ENCODE data around the gene NDUFAF7. TPM values are rescaled to one million over a fixed set of nuclear protein-coding genes. Genes with fewer than 3 reads are reported as not detected.

The NDUFAF7 gene
- total and polyA plus RNA-seq, 2 of the 13 experiments (the other 11 are each of a cell fraction or from before 2014, with no cell fraction given), result 27.0 to 40.8 TPM

DNA sequence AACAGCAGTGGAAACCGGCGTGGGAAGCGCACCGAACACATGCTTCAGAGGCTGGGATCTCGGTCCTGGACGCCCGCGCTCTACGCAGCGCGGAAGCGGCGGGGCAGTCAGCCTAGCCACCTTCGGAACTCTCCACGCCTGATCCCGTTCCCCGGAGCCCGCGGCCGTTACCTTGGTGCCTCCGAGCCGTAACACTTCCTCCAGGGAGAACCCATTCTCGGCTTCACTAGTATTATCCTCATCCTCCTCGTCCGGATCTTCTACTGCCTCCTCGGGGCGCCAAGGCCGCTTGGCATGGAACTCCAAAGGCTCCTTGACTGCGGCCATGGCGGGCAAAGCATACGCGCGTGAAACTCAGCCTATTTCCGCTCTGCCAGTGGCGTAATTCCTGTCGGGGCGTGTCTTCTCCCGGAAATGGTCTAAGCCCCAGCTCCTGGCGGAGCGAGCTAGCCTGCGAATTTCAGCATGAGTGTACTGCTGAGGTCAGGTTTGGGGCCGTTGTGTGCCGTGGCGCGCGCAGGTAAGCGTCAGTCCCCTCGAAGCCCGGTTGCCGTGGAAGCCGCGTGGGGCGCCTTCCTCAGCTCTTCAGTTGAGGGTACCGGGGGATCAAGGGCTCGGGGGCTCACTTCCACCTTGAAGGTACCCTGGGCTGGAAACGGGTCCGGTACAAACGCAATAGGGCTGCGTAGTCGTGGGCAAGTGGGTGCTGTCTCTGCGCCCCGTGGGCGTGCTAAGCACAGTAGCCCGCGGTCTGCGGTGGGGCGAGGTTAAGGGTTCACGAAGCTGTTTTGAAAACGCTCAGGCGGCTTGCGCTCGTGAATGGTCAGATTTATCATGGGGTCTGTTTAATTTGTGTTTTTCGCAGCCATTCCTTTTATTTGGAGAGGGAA, at the start of gene NDUFAF7, which contains the start of gene CEBPZ (continued):
- peak; percentile 74 for TF ChIP-seq ZNF329 (CRISPR knock-in tag; IDR thresholded peaks at IDR 0.05; ENCODE audit: low read depth)
- TF ChIP-seq, protein P1, sequence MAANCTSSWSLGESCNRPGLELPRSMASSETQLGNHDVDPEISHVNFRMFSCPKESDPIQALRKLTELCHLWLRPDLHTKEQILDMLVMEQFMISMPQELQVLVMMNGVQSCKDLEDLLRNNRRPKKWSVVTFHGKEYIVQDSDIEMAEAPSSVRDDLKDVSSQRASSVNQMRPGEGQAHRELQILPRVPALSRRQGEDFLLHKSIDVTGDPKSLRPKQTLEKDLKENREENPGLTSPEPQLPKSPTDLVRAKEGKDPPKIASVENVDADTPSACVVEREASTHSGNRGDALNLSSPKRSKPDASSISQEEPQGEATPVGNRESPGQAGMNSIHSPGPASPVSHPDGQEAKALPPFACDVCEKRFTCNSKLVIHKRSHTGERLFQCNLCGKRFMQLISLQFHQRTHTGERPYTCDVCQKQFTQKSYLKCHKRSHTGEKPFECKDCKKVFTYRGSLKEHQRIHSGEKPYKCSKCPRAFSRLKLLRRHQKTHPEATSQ (CRISPR knock-in tag; IDR thresholded peaks at IDR 0.05; ENCODE audit: borderline replicate concordance), result peak; percentile 69; the same call in 1 of the 2 replicates
- peak; percentile 77; the same call in 1 of the 2 replicates for TF ChIP-seq RELA (CRISPR knock-in tag; IDR thresholded peaks at IDR 0.05)
- TF ChIP-seq MTF2 (CRISPR knock-in tag; IDR thresholded peaks at IDR 0.05; ENCODE audit: borderline replicate concordance), result no peak
- no peak for TF ChIP-seq SP1 (IDR thresholded peaks at IDR 0.05)
- peak; percentile 83 for TF ChIP-seq SP1 (CRISPR knock-in tag; IDR thresholded peaks at IDR 0.05)
- no peak for TF ChIP-seq SRSF9 (IDR thresholded peaks at IDR 0.05; ENCODE audit: borderline replicate concordance, insufficient read depth, low read depth, low read length, poor library complexity, severe bottlenecking)
- TF ChIP-seq REL (CRISPR knock-in tag; conservative IDR thresholded peaks at IDR 0.05), result 0 out of 2 replicates have a peak, but pooled peaks have one; percentile 33
- TF ChIP-seq, protein P2, sequence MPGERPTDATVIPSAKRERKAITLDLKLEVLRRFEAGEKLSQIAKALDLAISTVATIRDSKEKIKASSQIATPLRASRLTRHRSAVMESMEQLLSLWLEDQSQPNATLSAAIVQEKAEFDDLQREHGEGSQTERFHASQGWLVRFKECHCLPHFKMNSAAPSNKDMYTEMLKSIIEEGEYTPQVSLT (CRISPR knock-in tag; IDR thresholded peaks at IDR 0.05; ENCODE audit: borderline replicate concordance, low read depth), result no peak
- peak; percentile 92 for TF ChIP-seq THAP11 (CRISPR knock-in tag; IDR thresholded peaks at IDR 0.05)
- TF ChIP-seq, protein P3, sequence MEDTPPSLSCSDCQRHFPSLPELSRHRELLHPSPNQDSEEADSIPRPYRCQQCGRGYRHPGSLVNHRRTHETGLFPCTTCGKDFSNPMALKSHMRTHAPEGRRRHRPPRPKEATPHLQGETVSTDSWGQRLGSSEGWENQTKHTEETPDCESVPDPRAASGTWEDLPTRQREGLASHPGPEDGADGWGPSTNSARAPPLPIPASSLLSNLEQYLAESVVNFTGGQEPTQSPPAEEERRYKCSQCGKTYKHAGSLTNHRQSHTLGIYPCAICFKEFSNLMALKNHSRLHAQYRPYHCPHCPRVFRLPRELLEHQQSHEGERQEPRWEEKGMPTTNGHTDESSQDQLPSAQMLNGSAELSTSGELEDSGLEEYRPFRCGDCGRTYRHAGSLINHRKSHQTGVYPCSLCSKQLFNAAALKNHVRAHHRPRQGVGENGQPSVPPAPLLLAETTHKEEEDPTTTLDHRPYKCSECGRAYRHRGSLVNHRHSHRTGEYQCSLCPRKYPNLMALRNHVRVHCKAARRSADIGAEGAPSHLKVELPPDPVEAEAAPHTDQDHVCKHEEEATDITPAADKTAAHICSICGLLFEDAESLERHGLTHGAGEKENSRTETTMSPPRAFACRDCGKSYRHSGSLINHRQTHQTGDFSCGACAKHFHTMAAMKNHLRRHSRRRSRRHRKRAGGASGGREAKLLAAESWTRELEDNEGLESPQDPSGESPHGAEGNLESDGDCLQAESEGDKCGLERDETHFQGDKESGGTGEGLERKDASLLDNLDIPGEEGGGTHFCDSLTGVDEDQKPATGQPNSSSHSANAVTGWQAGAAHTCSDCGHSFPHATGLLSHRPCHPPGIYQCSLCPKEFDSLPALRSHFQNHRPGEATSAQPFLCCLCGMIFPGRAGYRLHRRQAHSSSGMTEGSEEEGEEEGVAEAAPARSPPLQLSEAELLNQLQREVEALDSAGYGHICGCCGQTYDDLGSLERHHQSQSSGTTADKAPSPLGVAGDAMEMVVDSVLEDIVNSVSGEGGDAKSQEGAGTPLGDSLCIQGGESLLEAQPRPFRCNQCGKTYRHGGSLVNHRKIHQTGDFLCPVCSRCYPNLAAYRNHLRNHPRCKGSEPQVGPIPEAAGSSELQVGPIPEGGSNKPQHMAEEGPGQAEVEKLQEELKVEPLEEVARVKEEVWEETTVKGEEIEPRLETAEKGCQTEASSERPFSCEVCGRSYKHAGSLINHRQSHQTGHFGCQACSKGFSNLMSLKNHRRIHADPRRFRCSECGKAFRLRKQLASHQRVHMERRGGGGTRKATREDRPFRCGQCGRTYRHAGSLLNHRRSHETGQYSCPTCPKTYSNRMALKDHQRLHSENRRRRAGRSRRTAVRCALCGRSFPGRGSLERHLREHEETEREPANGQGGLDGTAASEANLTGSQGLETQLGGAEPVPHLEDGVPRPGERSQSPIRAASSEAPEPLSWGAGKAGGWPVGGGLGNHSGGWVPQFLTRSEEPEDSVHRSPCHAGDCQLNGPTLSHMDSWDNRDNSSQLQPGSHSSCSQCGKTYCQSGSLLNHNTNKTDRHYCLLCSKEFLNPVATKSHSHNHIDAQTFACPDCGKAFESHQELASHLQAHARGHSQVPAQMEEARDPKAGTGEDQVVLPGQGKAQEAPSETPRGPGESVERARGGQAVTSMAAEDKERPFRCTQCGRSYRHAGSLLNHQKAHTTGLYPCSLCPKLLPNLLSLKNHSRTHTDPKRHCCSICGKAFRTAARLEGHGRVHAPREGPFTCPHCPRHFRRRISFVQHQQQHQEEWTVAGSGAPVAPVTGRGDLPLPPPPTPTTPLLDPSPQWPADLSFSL (CRISPR knock-in tag; IDR thresholded peaks at IDR 0.05), result peak; percentile 51
- no peak for TF ChIP-seq TRIM24 (CRISPR knock-in tag; IDR thresholded peaks at IDR 0.05)
- TF ChIP-seq MIER2 (CRISPR knock-in tag; IDR thresholded peaks at IDR 0.05), result peak; percentile 47; the same call in 1 of the 2 replicates
- TF ChIP-seq ZNF337 (CRISPR knock-in tag; IDR thresholded peaks at IDR 0.05; ENCODE audit: borderline replicate concordance, low read depth), result peak; percentile 94; the same call in 1 of the 2 replicates
- TF ChIP-seq NR1H2 (CRISPR knock-in tag; IDR thresholded peaks at IDR 0.05; ENCODE audit: borderline replicate concordance, low read depth), result 0 out of 2 replicates have a peak, but pooled peaks have one; percentile 72
- peak; percentile 81 for TF ChIP-seq IRF2 (CRISPR knock-in tag; IDR thresholded peaks at IDR 0.05)
- peak; percentile 88 for TF ChIP-seq ZNF317 (CRISPR knock-in tag; IDR thresholded peaks at IDR 0.05)
- no peak for TF ChIP-seq ZNF30 (CRISPR knock-in tag; IDR thresholded peaks at IDR 0.05)
- TF ChIP-seq XRCC5 (optimal IDR thresholded peaks at IDR 0.05; ENCODE audit: low read length), result peak; percentile 87
